ENCODE results near the gene RRP15. TPM values are rescaled to one million over a fixed set of nuclear protein-coding genes. Genes with fewer than 3 reads are reported as not detected.

Gene RRP15
- total and polyA plus RNA-seq, 9 of the 15 experiments (the other 6 are each of a cell fraction or from before 2014, with no cell fraction given): 9.5 to 58.1 (median 29.3) TPM

DNA sequence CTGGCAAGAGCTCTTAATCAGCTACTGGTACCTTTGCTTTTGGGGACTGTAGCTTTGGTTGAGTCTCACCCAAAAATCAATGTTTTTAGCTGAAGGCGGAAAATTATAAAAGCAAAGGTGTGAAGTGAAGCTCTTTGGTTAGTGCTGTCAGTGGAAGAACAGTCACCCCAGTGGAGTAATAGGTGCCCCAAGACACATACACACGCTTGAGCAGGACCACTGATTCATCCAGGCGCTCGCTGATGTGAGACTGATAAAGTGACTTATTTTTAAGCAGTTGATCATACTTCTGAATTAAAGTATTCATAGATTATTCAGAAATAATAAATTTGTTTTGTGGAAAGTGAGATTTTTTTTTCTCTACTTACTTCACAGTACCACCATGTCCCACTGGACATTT lies 97.2 kb downstream of the RRP15 start:
- FAIRE-seq (no peak), DNase-seq (ENCODE audit: extremely low read depth in 1 of 4, low spot score in 3 of 4) (no peak), ATAC-seq (no peak)
- no TSS peak for BruUV-seq (replicated peaks)
- WGBS (ENCODE audit: insufficient coverage, low coverage, missing lambda C conversion rate): 3% methylated on average over 4 of the region's 4 CpGs
- H3K9me3 ChIP-seq (replicated peaks; ENCODE audit: control insufficient read depth, insufficient read depth, low read depth, low read length): no peaks in the 10 kb centered on the region
- H2AFZ ChIP-seq (ENCODE audit: low read depth, low read length): no peak overlapping the region
- ChIA-PET POLR2A (interaction anchor here (0.6 kb wide), 1 partner anchor 15 kb away, joined by 3 read pairs; no protein-coding TSS in a partner anchor), CTCF (ENCODE audit: low intra/inter-chr PET ratio) (no interaction called here)
- no peak overlapping the region for H3K9ac ChIP-seq (ENCODE audit: insufficient read depth in 1 of 2, low read depth in 2 of 2, low read length in 2 of 2)
- no peak overlapping the region for H3K27ac ChIP-seq (ENCODE audit: extremely low read depth, low read depth, low read length)
- in situ Hi-C loops (cut with MboI): no loop called here
- no peak overlapping the region for H3K4me2 ChIP-seq (ENCODE audit: insufficient read depth, low read length)
- no peaks in the 10 kb centered on the region for H3K79me2 ChIP-seq (ENCODE audit: control insufficient read depth, insufficient read depth, low read length)
- no peaks in the 10 kb centered on the region for H3K4me1 ChIP-seq (replicated peaks in 1 of 2; ENCODE audit: control insufficient read depth in 2 of 2, insufficient read depth in 2 of 2, low read length in 2 of 2)
- H4K20me1 ChIP-seq (replicated peaks; ENCODE audit: control insufficient read depth, insufficient read depth, low read length): no peaks in the 10 kb centered on the region
- TF ChIP-seq ARHGAP35 (IDR thresholded peaks at IDR 0.05; ENCODE audit: partially characterized antibody) (no peak), BMI1 (IDR thresholded peaks at IDR 0.05; ENCODE audit: low read length) (no peak), ATF1 (CRISPR knock-in tag; IDR thresholded peaks at IDR 0.05) (no peak), ATF1 (tag; IDR thresholded peaks at IDR 0.05) (no peak)
- TF ChIP-seq, protein P1, sequence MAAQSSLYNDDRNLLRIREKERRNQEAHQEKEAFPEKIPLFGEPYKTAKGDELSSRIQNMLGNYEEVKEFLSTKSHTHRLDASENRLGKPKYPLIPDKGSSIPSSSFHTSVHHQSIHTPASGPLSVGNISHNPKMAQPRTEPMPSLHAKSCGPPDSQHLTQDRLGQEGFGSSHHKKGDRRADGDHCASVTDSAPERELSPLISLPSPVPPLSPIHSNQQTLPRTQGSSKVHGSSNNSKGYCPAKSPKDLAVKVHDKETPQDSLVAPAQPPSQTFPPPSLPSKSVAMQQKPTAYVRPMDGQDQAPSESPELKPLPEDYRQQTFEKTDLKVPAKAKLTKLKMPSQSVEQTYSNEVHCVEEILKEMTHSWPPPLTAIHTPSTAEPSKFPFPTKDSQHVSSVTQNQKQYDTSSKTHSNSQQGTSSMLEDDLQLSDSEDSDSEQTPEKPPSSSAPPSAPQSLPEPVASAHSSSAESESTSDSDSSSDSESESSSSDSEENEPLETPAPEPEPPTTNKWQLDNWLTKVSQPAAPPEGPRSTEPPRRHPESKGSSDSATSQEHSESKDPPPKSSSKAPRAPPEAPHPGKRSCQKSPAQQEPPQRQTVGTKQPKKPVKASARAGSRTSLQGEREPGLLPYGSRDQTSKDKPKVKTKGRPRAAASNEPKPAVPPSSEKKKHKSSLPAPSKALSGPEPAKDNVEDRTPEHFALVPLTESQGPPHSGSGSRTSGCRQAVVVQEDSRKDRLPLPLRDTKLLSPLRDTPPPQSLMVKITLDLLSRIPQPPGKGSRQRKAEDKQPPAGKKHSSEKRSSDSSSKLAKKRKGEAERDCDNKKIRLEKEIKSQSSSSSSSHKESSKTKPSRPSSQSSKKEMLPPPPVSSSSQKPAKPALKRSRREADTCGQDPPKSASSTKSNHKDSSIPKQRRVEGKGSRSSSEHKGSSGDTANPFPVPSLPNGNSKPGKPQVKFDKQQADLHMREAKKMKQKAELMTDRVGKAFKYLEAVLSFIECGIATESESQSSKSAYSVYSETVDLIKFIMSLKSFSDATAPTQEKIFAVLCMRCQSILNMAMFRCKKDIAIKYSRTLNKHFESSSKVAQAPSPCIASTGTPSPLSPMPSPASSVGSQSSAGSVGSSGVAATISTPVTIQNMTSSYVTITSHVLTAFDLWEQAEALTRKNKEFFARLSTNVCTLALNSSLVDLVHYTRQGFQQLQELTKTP (IDR thresholded peaks at IDR 0.05; ENCODE audit: low read depth in 1 of 2, partially characterized antibody in 2 of 2): no peak
- H3K4me3 ChIP-seq: no peak overlapping the region
- peaks cover 5 to 11% of the 10 kb centered on the region in 2 experiments; a peak in 3 of 5 replicates for H3K27me3 ChIP-seq (ENCODE audit: control insufficient read depth in 2 of 2, insufficient read depth in 2 of 2, low read length in 2 of 2)
- no peaks in the 10 kb centered on the region for H3K36me3 ChIP-seq (ENCODE audit: control insufficient read depth, insufficient read depth, low read length)
- intact Hi-C loops (cut with micrococcal nuclease): no loop called here
- no peaks in the 10 kb centered on the region for H3K9me1 ChIP-seq (ENCODE audit: control insufficient read depth, insufficient read depth, low read length)

All from K562 (cell line).